Adrenal gland (tissue), 5 donors: Measurements from ENCODE around the gene NDUFB6.

Experiments
- CTCF ChIP-seq, 6 experiments: fragments of 450-650 bp in 4 of 6; fragments of 200-600 bp in 2 of 6; sonication (generic) in 1 of 6; IDR thresholded peaks; 1 replicate in 5 of 6; 2 replicates in 1 of 6; pipeline versions ENCODE4 v1.5.1 to v1.8.0; 2016 to 2021; ENCODE audit warnings: antibody characterized with exemption in 6 of 6, mild to moderate bottlenecking in 2 of 6, moderate library complexity in 1 of 6
- POLR2A ChIP-seq, 2 donors: fragments of 450-650 bp; IDR thresholded peaks; one replicate each; pipeline ENCODE4 v1.6.1; 2017; ENCODE audit warnings: antibody characterized with exemption in 2 of 2, mild to moderate bottlenecking in 2 of 2, moderate library complexity in 1 of 2
- donor health status: DM: no; HTN: no; CAD: no.

- no peak for TF ChIP-seq POLR2A (IDR thresholded peaks at IDR 0.05)
- no peak for TF ChIP-seq CTCF (IDR thresholded peaks at IDR 0.05)
These were observed 18.4 kb downstream of the NDUFB6 start for GRCh38 chr9:32554591-32554990.
